Naive thymus-derived CD4-positive, alpha-beta T cell (primary cell): Measurements from ENCODE around the gene SUSD6. TPM values are rescaled to one million over a fixed set of nuclear protein-coding genes. Genes with fewer than 3 reads are reported as not detected.
A peak's percentile ranks its signal among the peaks of the same experiment; 100 is the strongest.
"Not testable (repeated sequence)": the region's sequence is repeated elsewhere in the genome, so short reads cannot be mapped to it uniquely, and the experiment has no call there.

ENCODE experiments used
- ATAC-seq: fragments of 150-1000 bp; cut with Tn5 transposase; 2 replicates; pipeline ENCODE4 v1.10.0; 2021; ENCODE audit warnings: mild to moderate bottlenecking, moderate library complexity
- CTCF ChIA-PET: fragments of 350-600 bp; sonication (Branson Sonifier 250); formaldehyde crosslinking; loops from one replicate; lab custom pipeline; 2021; ENCODE audit warnings: antibody characterized with exemption; lab: Charles Lee
- POLR2A ChIA-PET: fragments of 350-600 bp; sonication (Branson Sonifier 250); formaldehyde crosslinking; loops from one replicate; lab custom pipeline; 2021; ENCODE audit warnings: antibody characterized with exemption, inconsistent platforms; lab: Charles Lee
- DNase-seq, 9 donors: peaks; one replicate each; pipeline versions ENCODE4 v3.0.0 to v3.0.0-alpha.2; 2020 to 2022; ENCODE audit warnings: mixed read lengths in 1 of 9
- H3K27ac ChIP-seq: one replicate; pipeline ENCODE4 v1.7.0; 2013; ENCODE audit warnings: mild to moderate bottlenecking, low read depth, low read length, moderate library complexity
- H3K27me3 ChIP-seq, 2 donors: one replicate each; pipeline ENCODE4 v1.7.0; 2013; ENCODE audit warnings: low read length in 2 of 2, mild to moderate bottlenecking in 2 of 2, moderate library complexity in 2 of 2; ENCODE audit not compliant: control insufficient read depth in 2 of 2, insufficient read depth in 2 of 2
- H3K36me3 ChIP-seq, 3 experiments: 1 replicate in 2 of 3; 2 replicates in 1 of 3; pipeline ENCODE4 v1.7.0; 2013; ENCODE audit warnings: low read length in 3 of 3, mild to moderate bottlenecking in 3 of 3, moderate library complexity in 1 of 3; ENCODE audit not compliant: insufficient read depth in 3 of 3, control insufficient read depth in 2 of 3
- H3K4me1 ChIP-seq, 2 donors: one replicate each; pipeline ENCODE4 v1.7.0; 2013; ENCODE audit warnings: low read length in 2 of 2, mild to moderate bottlenecking in 2 of 2, moderate library complexity in 1 of 2; ENCODE audit not compliant: control insufficient read depth in 2 of 2, insufficient read depth in 2 of 2
- H3K4me3 ChIP-seq: 2 replicates; pipeline ENCODE4 v1.7.0; 2013; ENCODE audit warnings: mild to moderate bottlenecking, low read length
- H3K9me3 ChIP-seq, 3 experiments: 1 replicate in 2 of 3; 2 replicates in 1 of 3; pipeline ENCODE4 v1.7.0; 2013; ENCODE audit warnings: low read length in 3 of 3; ENCODE audit not compliant: control insufficient read depth in 2 of 3
- H3K27ac Mint-ChIP-seq, 9 donors: one replicate each; pipeline ENCODE4 v1.8.0; 2020 to 2022; ENCODE audit warnings: mixed read lengths in 9 of 9, mild to moderate bottlenecking in 8 of 9, moderate library complexity in 5 of 9, inconsistent platforms in 2 of 9
- H3K27me3 Mint-ChIP-seq, 5 donors: one replicate each; pipeline ENCODE4 v1.8.0; 2021 to 2022; ENCODE audit warnings: mixed read lengths in 5 of 5, mild to moderate bottlenecking in 1 of 5
- H3K36me3 Mint-ChIP-seq, 5 donors: one replicate each; pipeline ENCODE4 v1.8.0; 2020 to 2022; ENCODE audit warnings: mixed read lengths in 5 of 5, mild to moderate bottlenecking in 3 of 5, inconsistent platforms in 1 of 5
- H3K4me1 Mint-ChIP-seq, 7 donors: one replicate each; pipeline ENCODE4 v1.8.0; 2020 to 2022; ENCODE audit warnings: mixed read lengths in 7 of 7, mild to moderate bottlenecking in 3 of 7, inconsistent platforms in 1 of 7
- H3K4me3 Mint-ChIP-seq, 10 donors: one replicate each; pipeline ENCODE4 v1.8.0; 2020 to 2022; ENCODE audit warnings: mild to moderate bottlenecking in 10 of 10, mixed read lengths in 10 of 10, moderate library complexity in 6 of 10, inconsistent platforms in 2 of 10
- H3K9me3 Mint-ChIP-seq, 11 donors: one replicate each; pipeline ENCODE4 v1.8.0; 2020 to 2022; ENCODE audit warnings: mixed read lengths in 11 of 11, mild to moderate bottlenecking in 4 of 11, inconsistent platforms in 1 of 11, moderate library complexity in 1 of 11
- intact Hi-C, 2 donors: fragments of 100-400 bp; cut with micrococcal nuclease; formaldehyde crosslinking; loops; one replicate each; pipeline ENCODE4 v1.15.1; 2023
- polyA plus RNA-seq, 2 donors: library from polyadenylated mRNA; unstranded; fragments of 300-500 nt; fragmentation: Illumina TruSeq; gene quantifications; one replicate each; pipeline ENCODE4 v1.2.3, GENCODE V29; 2021
- total RNA-seq, 6 experiments: library from RNA in 5 of 6; stranded (reverse) in 5 of 6; gene quantifications; 1 replicate in 5 of 6; 2 replicates in 1 of 6; pipeline ENCODE4 v1.2.3 and lab custom pipeline; 2021 to 2026

Gene SUSD6
- total and polyA plus RNA-seq, 7 experiments from 2014 or later, result 4.3 to 90.8 (median 44.6) TPM

DNA sequence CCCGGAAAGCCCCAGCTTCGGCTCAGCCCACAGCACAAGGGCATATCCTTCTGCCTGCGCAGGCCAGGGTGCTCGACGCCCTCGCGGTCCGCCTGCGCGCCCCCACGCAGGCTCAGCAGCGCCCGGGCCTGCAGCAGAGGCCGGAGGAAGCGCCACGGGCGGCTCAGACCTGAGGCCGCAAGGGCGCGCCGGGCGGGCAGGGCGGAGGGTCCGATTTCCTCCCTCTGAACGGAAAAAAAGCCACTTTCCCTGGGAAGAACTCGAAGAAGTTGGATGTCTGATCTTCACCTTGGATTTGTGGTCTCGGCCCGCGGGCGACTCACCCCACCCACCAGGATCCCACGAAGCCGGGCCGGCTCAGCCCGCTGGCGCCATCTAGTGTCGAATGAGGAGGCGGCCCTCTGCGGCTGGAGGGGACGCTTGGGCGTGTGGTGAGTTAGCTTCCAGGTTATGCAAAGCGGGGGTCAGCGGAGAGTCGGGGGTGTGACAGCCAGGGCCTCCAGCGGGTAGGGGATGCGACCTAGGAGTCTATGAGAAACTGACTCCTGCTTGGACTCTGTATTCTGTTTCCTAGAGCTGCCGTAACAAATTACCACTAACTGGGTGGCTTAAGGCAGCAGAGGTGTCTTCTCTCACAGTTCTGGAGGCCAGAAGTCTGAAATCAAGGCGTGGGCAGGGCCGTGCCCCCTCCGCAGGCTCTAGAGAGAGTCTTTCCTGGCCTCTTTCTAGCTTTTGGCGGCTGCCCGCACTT, 115.5 kb downstream of the SUSD6 start:
- peaks cover 0 to under 1% (median 0%) of the 10 kb centered on the region in 5 donors for H3K36me3 Mint-ChIP-seq

DNA sequence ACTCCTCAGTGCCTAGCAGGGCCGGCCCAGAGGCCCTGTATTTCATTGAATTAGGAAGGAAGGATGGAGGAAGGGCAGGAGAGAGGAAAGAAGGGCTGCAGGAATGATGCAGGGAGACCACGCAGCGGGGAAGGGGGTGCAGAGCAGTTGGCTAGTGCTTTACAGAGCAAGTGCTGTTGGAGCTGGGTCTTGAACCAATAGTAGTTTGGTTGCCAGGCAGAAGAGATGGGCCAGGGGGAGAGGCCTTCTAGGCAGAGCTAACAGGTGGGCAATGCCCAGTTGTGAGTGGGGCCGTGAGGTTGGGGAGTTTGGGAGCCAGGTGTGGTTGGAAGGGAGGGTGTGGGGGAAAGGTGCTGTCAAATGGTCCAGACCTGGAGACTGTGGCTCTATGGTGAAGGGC, 116.5 kb downstream of the SUSD6 start:
- DNase-seq, result no peak
- peak overlapping the region in 2 of 10 donors; percentile 15 to 58 for H3K4me3 Mint-ChIP-seq
- POLR2A ChIA-PET, result interaction anchor here (1.1 to 1.3 kb wide), 2 partner anchors 39 to 142 kb away, joined by 3 read pairs; partner anchors contain the start of gene SRSF5
- H3K9me3 Mint-ChIP-seq, result peaks cover 0 to 1% (median 0%) of the 10 kb centered on the region in 11 donors
- H3K27me3 Mint-ChIP-seq, result peaks cover 0 to 4% (median 0%) of the 10 kb centered on the region in 5 donors
- peaks cover 0 to 36% (median 13%) of the 10 kb centered on the region in 7 donors for H3K4me1 Mint-ChIP-seq
- H3K4me3 ChIP-seq, result no peak overlapping the region
- peaks cover 0 to 11% of the 10 kb centered on the region in 2 donors for H3K4me1 ChIP-seq
- no peaks in the 10 kb centered on the region for H3K36me3 ChIP-seq
- H3K9me3 ChIP-seq, result no peaks in the 10 kb centered on the region
- no peak for ATAC-seq
- intact Hi-C loops, result loop anchor here (1.0 to 2.0 kb wide), 4 partner anchors 39 to 143 kb away; partner anchors contain the start of genes SUSD6 (in 2 of the 2) and SRSF5 (in 1 of the 2)
- peaks cover 0 to 2% (median 0%) of the 10 kb centered on the region in 5 donors for H3K36me3 Mint-ChIP-seq
- no peaks in the 10 kb centered on the region for H3K27me3 ChIP-seq
- no peak overlapping the region for H3K27ac ChIP-seq
- H3K27ac Mint-ChIP-seq, result peak overlapping the region in 3 of 9 donors; percentile 6 to 38 (median 19)
- CTCF ChIA-PET, result interaction anchor here (1.0 to 3.5 kb wide), 6 partner anchors 39 to 145 kb away, joined by 3 to 38 read pairs (median 6); partner anchors contain the start of gene SRSF5

More for the DNA sequence above, 115.5 kb downstream of the SUSD6 start:
- H3K4me1 ChIP-seq, result peaks cover 0 to 11% of the 10 kb centered on the region in 2 donors
- peaks cover 0 to 1% (median 0%) of the 10 kb centered on the region in 11 donors for H3K9me3 Mint-ChIP-seq
- peak overlapping the region in 6 of 9 donors; percentile 27 to 79 (median 57) for H3K27ac Mint-ChIP-seq
- peaks cover 0 to 36% (median 13%) of the 10 kb centered on the region in 7 donors for H3K4me1 Mint-ChIP-seq
- no peaks in the 10 kb centered on the region for H3K9me3 ChIP-seq
- ATAC-seq (peak; percentile 94), DNase-seq (peak; percentile 56 to 88 (median 77))
- H3K27ac ChIP-seq, result peak overlapping the region; percentile 46
- intact Hi-C loops, result loop anchor here (1.0 to 2.0 kb wide), 4 partner anchors 40 to 142 kb away; partner anchors contain the start of genes SUSD6 (in 2 of the 2) and SRSF5 (in 1 of the 2)
- peak overlapping the region; percentile 72 for H3K4me3 ChIP-seq
- POLR2A ChIA-PET, result interaction anchor here (0.6 to 1.3 kb wide), 3 partner anchors 40 to 141 kb away, joined by 3 to 8 read pairs (median 3); no protein-coding TSS in a partner anchor
- no peaks in the 10 kb centered on the region for H3K36me3 ChIP-seq
- H3K27me3 Mint-ChIP-seq, result peaks cover 0 to under 1% (median 0%) of the 10 kb centered on the region in 5 donors
- H3K4me3 Mint-ChIP-seq, result peak overlapping the region; percentile 20 to 81 (median 58)
- no peaks in the 10 kb centered on the region for H3K27me3 ChIP-seq
- CTCF ChIA-PET, result interaction anchor here (0.6 to 3.5 kb wide), 12 partner anchors 18 to 206 kb away, joined by 3 to 38 read pairs (median 4); partner anchors contain the start of gene SRSF5

DNA sequence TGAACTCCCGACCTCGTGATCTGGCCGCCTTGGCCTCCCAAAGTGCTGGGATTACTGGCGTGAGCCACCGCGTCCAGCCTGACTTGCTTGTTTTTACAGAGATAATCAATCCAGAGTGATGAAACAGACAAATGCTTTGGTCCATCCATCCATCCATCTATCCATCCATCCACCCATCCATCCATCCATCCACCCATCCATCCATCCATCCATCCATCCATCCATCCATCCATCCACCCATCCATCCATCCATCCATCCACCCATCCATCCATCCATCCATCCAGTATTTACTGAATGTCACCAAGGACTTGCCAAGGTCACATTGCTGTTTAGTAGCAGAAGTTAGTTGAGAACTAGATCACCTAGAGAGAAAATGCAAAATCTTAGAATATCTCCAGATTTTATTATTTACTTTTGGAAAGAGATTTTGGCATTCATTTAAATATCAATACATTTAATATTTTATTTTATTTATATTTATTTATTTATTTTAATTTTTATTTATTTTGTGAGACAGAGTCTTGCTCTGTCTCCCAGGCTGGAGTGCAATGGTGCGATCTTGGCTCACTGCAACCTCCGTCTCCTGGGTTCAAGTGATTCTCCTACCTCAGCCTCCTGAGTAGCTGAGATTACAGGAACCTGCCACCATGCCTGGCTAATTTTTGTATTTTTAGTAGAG, 120.7 kb downstream of the SUSD6 start:
- H3K9me3 Mint-ChIP-seq, POLR2A ChIA-PET: not testable (repeated sequence)

DNA sequence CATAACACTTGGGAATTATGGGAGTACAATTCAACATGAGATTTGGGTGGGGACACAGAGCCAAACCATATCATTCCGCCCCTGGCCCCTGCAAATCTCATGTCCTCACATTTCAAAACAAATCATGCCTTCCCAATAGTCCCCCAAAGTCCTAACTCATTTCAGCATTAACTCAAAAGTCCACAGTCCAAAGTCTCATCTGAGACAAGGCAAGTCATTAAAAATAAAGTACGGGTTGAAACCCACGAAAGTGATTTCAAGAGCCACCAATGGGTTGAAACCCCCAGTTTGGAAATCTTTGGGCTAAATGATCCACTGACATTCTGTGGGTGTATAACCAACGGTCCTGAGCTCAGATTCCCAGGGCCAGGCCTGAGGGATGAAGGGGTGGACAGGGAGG, 125.0 kb downstream of the SUSD6 start:
- ATAC-seq, CTCF ChIA-PET: not testable (repeated sequence)

More for the DNA sequence above, 120.7 kb downstream of the SUSD6 start:
- H3K27me3 ChIP-seq, H3K27ac ChIP-seq, H3K36me3 Mint-ChIP-seq, ATAC-seq, H3K4me3 ChIP-seq, DNase-seq, H3K36me3 ChIP-seq, H3K4me3 Mint-ChIP-seq, H3K4me1 ChIP-seq, H3K9me3 ChIP-seq: not testable (repeated sequence)
- CTCF ChIA-PET, result interaction anchor here (1.2 kb wide), 1 partner anchor 45 kb away, joined by 5 read pairs; no protein-coding TSS in a partner anchor
- Mint-ChIP-seq H3K4me1 (peaks cover 0 to 22% (median 3%) of the 10 kb centered on the region in 7 donors), H3K27me3 (peaks cover 0 to 13% (median 0%) of the 10 kb centered on the region in 5 donors), H3K27ac (peak overlapping the region in 2 of 9 donors; percentile 11 to 12)
- intact Hi-C loops, result loop anchor here (1.0 to 10.0 kb wide), 3 partner anchors 83 to 297 kb away; no protein-coding TSS in a partner anchor

DNA sequence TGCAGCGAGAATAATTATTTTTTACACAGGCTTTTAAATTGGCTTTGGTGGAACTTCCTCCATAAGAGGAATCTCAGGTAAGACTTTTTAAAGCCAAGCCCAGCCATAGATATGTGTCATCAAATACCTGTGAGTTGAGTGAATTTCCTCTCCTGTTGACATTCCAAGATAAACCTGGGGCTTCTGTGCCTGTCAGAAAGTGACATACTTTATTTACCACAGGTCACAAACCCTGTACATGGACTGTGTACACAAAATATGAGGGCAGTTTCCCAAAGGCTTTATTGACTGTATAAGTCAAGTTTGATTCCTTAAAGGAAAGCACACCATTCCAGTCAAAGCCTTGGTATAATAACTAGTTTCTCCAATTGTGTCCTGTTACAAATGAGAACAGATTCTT, 129.7 kb downstream of the SUSD6 start:
- POLR2A ChIA-PET, result no interaction called here
- H3K4me3 Mint-ChIP-seq, result no peak overlapping the region
- intact Hi-C loops, result no loop called here
- H3K27ac ChIP-seq, result no peak overlapping the region
- DNase-seq, result no peak
- no peak overlapping the region for H3K27ac Mint-ChIP-seq
- H3K4me3 ChIP-seq, result no peak overlapping the region
- peaks cover 0 to 10% (median 0%) of the 10 kb centered on the region in 11 donors for H3K9me3 Mint-ChIP-seq
- H3K4me1 ChIP-seq, result no peaks in the 10 kb centered on the region
- peaks cover 0 to 5% (median 0%) of the 10 kb centered on the region in 5 donors for H3K36me3 Mint-ChIP-seq
- ATAC-seq, result no peak
- peaks cover 0 to 4% (median 3%) of the 10 kb centered on the region in 7 donors for H3K4me1 Mint-ChIP-seq
- no peaks in the 10 kb centered on the region for H3K9me3 ChIP-seq
- peaks cover 0 to 5% (median 0%) of the 10 kb centered on the region in 5 donors for H3K27me3 Mint-ChIP-seq
- H3K36me3 ChIP-seq, result no peaks in the 10 kb centered on the region
- CTCF ChIA-PET, result no interaction called here
- no peaks in the 10 kb centered on the region for H3K27me3 ChIP-seq

More for the DNA sequence above, 125.0 kb downstream of the SUSD6 start:
- H3K4me3 Mint-ChIP-seq, H3K9me3 Mint-ChIP-seq, H3K36me3 Mint-ChIP-seq, H3K36me3 ChIP-seq, DNase-seq, H3K27ac ChIP-seq, H3K4me1 Mint-ChIP-seq, H3K9me3 ChIP-seq, H3K27ac Mint-ChIP-seq, H3K4me3 ChIP-seq, H3K27me3 ChIP-seq, H3K4me1 ChIP-seq: not testable (repeated sequence)
- intact Hi-C loops, result loop anchor here in 1 of 2 donors (10.0 kb wide), 1 partner anchor 78 kb away; no protein-coding TSS in a partner anchor
- H3K27me3 Mint-ChIP-seq, result peaks cover 0 to 13% (median 0%) of the 10 kb centered on the region in 5 donors
- POLR2A ChIA-PET, result interaction anchor here (0.7 to 1.1 kb wide), 2 partner anchors 40 to 51 kb away, joined by 3 read pairs; no protein-coding TSS in a partner anchor

DNA sequence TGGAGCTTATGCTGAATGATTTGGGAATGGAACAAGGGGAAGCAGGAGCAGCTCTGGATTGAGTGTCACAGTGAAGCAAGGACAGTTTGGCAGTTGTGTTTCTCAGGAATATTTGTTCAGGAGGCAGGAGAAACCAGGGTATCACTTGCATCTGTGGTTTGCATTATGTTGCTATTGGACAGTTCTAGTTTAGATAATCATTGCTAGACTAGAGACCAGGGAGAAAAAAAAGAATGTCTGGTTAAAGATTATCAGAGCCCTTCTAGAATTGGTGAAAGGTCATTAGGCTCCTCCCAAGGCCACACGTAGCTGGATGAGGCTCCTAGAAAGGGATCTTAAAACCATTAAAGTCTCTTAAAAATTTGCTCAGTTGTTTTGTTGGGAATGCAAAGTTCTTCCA, 138.6 kb downstream of the SUSD6 start:
- Histone ChIP-seq H3K4me3 (no peak overlapping the region), H3K9me3 (no peaks in the 10 kb centered on the region), H3K27me3 (no peaks in the 10 kb centered on the region), H3K36me3 (no peaks in the 10 kb centered on the region), H3K27ac (no peak overlapping the region), H3K4me1 (no peaks in the 10 kb centered on the region)
- peaks cover 0 to 3% (median 0%) of the 10 kb centered on the region in 5 donors for H3K27me3 Mint-ChIP-seq
- ChIA-PET POLR2A (interaction anchor here (0.7 to 4.1 kb wide), 3 partner anchors 9 to 19 kb away, joined by 3 to 23 read pairs (median 4); partner anchors contain the start of gene SRSF5), CTCF (no interaction called here)
- no peak for ATAC-seq
- DNase-seq, result no peak
- H3K4me3 Mint-ChIP-seq, result no peak overlapping the region
- no peaks in the 10 kb centered on the region for H3K9me3 Mint-ChIP-seq
- no peak overlapping the region for H3K27ac Mint-ChIP-seq
- intact Hi-C loops, result no loop called here
- no peaks in the 10 kb centered on the region for H3K36me3 Mint-ChIP-seq
- peaks cover 7 to 18% (median 11%) of the 10 kb centered on the region in 7 donors for H3K4me1 Mint-ChIP-seq
